COR-L47 (cell line): Measurements from ENCODE around the gene ATP1A2.

Experiments
- DNase-seq: peaks from one replicate; lab custom pipeline; 2025; lab: John Stamatoyannopoulos, UW

The ATP1A2 gene

GRCh38 chr1:160115545-160116282 is at the start of gene ATP1A2:
ATP1A2 (plus strand) TSS chr1:160115759; CDS start chr1:160115862, 103 bp downstream.
- no peak for DNase-seq

GRCh38 chr1:160066829-160067745 is 48.5 kb upstream of the ATP1A2 start:
- no peak for DNase-seq

- DNase-seq, result no peak
Observed at GRCh38 chr1:160068225-160068624, 47.3 kb upstream of the ATP1A2 start.

DNA sequence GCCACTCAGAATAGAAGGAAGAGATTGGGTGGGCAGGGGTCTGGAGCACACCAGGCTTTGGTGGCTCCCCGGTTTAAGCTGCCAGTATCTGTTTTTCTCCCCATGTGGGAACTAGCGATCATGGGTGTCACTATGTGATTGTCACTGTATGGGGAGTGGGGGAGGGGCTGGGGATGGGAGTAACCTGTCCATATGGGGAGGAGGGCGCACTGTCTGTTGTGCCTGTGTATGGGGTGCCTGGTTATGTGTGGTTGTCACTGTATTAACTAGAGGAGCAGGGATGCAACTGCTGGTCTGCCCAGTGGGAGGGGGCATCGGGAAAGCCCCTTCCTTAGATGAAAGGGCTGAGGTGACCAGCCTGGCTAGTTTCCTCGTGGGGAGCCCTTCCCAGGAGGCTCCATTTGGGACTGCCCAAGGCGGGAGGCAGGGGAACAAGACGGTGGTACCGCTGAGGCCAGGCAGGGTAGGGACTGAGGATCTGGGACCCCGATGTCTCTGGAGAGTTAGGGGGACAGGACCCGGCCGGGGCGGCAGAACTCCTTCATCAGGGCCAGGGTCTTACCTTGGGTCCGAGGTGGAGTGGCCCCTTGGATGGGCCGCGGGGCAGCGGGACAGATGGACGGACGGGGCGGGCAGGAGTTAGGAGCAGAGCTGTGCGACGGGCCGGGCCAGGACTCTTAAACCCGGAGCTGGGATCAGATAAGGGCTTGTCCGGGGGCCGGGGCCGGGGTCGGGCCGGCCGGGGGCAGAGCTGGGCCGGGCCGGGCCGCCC is 45.9 kb upstream of the ATP1A2 start, which contains the start of gene KCNJ10:
Gene KCNJ10 (minus strand): TSS at position 701 of the 772 bp plus-strand sequence. CDS start 27,628 bp downstream, outside the sequence.
- DNase-seq, result no peak

DNA sequence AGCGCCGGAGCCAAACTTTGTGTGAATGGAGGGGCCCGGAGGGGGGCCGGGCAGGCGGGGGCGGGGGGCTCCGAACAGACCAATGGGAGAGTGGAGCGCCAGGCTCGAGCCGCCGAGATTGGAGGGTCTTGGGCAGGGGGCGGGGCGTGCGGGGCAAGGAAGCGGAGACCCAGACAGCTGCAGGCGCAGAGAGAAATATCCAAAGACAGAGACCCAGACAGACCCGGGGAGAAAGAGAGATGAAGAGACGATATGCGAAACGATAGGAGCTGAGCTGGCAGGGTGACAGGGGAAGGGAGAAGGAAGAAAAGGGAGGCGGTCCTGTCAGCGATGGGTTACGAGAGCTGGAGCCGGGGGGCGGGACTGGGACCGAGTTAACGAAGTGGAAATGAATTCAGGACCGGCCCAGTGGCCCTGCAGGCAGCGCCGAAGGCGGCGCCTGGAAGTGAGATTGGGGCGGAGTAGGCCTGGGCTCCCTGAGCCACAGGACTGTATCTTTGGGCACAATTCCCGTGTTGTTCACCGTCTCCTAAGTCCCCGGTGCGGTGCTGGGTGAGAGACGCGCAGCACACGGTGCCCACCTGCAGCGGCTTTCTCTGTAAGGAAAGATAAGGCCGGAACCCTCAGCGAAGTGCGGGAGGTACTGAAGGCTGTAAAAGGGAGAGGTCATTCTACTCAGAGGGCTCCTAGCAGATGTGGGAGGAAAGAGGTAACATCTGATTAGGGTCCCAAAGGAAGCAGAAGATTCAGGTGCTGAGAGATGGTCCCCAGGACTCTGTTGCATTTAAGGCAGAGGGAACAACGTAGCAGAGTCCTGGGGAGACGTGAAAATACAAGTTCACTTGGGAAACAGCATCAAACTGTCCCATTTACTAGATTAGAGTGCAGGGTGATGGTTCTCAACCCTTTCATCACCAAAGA is 45.1 kb upstream of the ATP1A2 start:
- DNase-seq, result peak; percentile 60

GRCh38 chr1:160071289-160071688 is 44.3 kb upstream of the ATP1A2 start:
- DNase-seq, result no peak

DNA sequence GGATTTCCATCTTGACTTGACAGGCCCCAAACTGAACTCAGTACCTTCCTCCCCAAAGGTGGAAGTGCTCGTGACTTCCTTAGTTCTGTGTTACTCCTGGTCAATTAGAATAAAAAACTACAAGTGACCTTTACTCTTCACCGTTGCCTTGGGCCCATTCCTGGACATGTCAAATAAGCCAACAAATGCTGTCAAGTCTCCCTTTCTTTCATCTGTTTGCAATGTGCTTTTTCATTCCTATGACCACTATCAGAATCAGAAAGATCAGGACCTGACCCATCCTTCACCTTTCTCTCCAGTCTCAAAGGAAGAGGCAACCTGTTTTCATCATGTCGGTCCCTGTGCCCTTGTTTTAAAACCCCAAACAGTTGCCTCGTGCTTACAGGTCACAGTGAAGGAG is 40.7 kb upstream of the ATP1A2 start:
- DNase-seq, result no peak

GRCh38 chr1:160075836-160076235 is 39.7 kb upstream of the ATP1A2 start:
- no peak for DNase-seq

DNA sequence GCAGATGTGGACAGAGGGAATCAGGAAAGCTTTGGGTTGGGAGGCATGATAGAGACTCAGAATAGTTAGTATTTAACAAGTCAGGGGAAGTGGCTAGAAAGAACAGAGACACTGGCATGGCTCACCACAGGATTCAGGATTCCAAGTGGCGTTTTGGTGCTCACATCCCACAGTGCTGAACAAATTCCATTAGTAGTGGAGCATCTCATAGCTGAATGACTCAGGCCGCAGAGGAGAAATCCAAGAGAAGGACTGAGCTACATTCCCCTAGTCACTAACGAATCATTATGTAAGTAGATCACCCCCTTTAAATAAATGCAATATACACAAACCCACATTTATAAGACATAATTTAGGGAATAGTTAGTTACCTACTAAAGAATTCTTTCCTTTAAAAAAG is 39.3 kb upstream of the ATP1A2 start:
- no peak for DNase-seq

DNA sequence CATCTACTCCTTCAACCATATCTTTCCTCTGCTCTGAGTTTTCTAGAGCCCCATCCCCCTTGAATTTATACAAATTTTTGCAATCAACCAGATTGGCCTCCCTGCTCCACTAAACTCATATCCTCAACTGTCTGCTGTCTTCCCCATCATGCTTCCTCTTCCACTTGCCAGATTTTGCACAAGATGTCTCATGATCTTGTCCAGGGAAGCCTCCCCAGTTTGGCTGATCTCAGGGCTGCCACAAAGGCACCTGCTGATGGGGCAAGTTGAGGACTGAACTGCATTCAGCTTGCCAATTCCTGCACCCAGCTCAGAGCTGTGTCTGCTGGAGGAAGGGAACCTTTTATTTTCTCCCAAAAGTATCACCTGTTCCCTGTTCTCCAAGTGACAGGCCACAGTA is 38.1 kb upstream of the ATP1A2 start:
- no peak for DNase-seq

GRCh38 chr1:160078512-160079195 is 36.9 kb upstream of the ATP1A2 start:
- DNase-seq, result no peak

GRCh38 chr1:160079448-160079847 is 36.1 kb upstream of the ATP1A2 start:
- DNase-seq, result no peak

- DNase-seq, result no peak
Observed at GRCh38 chr1:160080381-160081100, 35.0 kb upstream of the ATP1A2 start.

- peak; percentile 25 for DNase-seq
Observed at GRCh38 chr1:160081261-160081936, 34.2 kb upstream of the ATP1A2 start, which contains the start of gene KCNJ9. KCNJ9 (plus strand) TSS chr1:160081538; CDS start chr1:160084031, 2,493 bp downstream.

GRCh38 chr1:160082487-160082886 is 33.1 kb upstream of the ATP1A2 start:
- no peak for DNase-seq

DNA sequence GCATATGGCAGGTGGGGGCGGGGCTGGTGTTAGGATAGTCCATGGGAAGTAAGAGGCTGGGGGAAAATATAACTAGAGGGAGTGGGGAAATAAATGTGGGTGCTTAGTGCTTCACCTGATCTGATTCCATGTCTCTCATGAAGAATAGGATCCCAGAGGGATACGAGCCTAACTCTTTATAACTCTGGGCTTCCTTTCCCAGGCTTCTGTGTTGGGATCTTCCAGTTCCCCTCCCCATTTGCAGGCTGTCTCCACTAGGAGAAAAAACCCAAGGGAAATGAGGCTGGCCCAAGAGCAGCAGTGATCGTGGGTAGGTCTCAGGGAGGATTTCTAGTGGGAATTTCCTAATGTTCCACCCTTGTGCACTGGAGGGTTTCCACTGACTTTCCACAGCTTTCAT is 32.6 kb upstream of the ATP1A2 start:
- DNase-seq, result no peak

GRCh38 chr1:160083968-160084770 is 31.4 kb upstream of the ATP1A2 start:
- peak; percentile 79 for DNase-seq

GRCh38 chr1:160084771-160085321 is 30.7 kb upstream of the ATP1A2 start:
- DNase-seq, result no peak
